K562 (cell line): ENCODE results near the gene MUC22.

Experiments used
- BMI1 ChIP-seq: fragments of 150-350 bp; IDR thresholded peaks from 2 replicates; pipeline ENCODE4 v1.6.1; 2014; ENCODE audit warnings: low read length
- ESRRA ChIP-seq: fragments of 450-650 bp; IDR thresholded peaks from 2 replicates; pipeline ENCODE4 v1.6.1; 2014; ENCODE audit warnings: low read depth, mild to moderate bottlenecking, moderate library complexity, borderline replicate concordance
- FOXP1 ChIP-seq: sonication (generic); formaldehyde crosslinking; IDR thresholded peaks from 2 replicates; pipeline ENCODE4 v1.8.0; 2022; ENCODE audit warnings: mild to moderate bottlenecking, missing genetic modification reagents
- HMG20B ChIP-seq: fragments of 250-450 bp; sonication (Bioruptor Pico); IDR thresholded peaks from 2 replicates; pipeline ENCODE4 v1.5.0; 2021; ENCODE audit warnings: mild to moderate bottlenecking
- KLF1 ChIP-seq: fragments of 450-650 bp; IDR thresholded peaks from 2 replicates; pipeline ENCODE4 v1.6.1; 2016; ENCODE audit warnings: missing genetic modification characterization, missing compliant biosample characterization
- MXI1 ChIP-seq: IDR thresholded peaks from 2 replicates; pipeline ENCODE4 v1.6.1; 2011; ENCODE audit warnings: low read depth, mild to moderate bottlenecking, improper control_type of control experiment, low read length
- POLR2A ChIP-seq: fragments of 450-650 bp; conservative IDR thresholded peaks from 2 replicates; pipeline ENCODE4 v1.6.1; 2016
- POLR2AphosphoS2 ChIP-seq: IDR thresholded peaks from 2 replicates; pipeline ENCODE4 v1.6.1; 2012; ENCODE audit warnings: low read length, improper control_type of control experiment
- ZNF175 ChIP-seq: fragments of 200-800 bp; sonication (Bioruptor generic); IDR thresholded peaks from 2 replicates; pipeline ENCODE4 v1.6.1; 2016; ENCODE audit warnings: low read depth, mild to moderate bottlenecking, missing genetic modification characterization, missing compliant biosample characterization
- TF ChIP-seq, protein P1 (sequence below): sonication (generic); formaldehyde crosslinking; IDR thresholded peaks from 2 replicates; pipeline ENCODE4 v1.8.0; 2023; ENCODE audit warnings: mild to moderate bottlenecking, missing genetic modification reagents
- TF ChIP-seq, protein P2 (sequence below): sonication (generic); formaldehyde crosslinking; IDR thresholded peaks from 2 replicates; pipeline ENCODE4 v1.8.1; 2022; ENCODE audit warnings: missing genetic modification reagents
- TF ChIP-seq, protein P3 (sequence below): sonication (generic); formaldehyde crosslinking; IDR thresholded peaks from 2 replicates; pipeline ENCODE4 v1.4.0; 2020; ENCODE audit warnings: mild to moderate bottlenecking, missing genetic modification reagents
- TF ChIP-seq, protein P4 (sequence below): sonication (generic); formaldehyde crosslinking; IDR thresholded peaks from 2 replicates; pipeline ENCODE4 v1.8.1; 2023; ENCODE audit warnings: mild to moderate bottlenecking, missing genetic modification reagents

DNA sequence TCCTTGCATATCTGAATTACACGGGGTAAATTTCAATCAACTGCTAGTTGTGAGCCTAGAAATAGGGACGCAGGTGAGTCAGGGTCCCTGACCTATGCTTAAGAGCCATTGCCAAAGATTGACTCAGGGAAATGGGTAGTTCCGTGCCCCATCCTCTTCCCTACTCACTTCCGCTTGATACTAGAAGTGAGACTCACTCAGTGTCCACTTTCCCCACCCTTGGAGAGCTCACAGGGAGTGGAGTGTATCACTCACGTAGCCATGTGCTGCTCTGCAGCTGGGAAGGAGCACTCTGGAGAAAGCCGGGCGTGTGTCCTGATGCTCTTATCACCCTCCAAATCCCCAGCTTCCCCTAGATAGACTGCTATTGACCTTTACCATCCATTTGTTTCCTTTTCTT, 543 bp upstream of the MUC22 start:
- TF ChIP-seq, protein P1, sequence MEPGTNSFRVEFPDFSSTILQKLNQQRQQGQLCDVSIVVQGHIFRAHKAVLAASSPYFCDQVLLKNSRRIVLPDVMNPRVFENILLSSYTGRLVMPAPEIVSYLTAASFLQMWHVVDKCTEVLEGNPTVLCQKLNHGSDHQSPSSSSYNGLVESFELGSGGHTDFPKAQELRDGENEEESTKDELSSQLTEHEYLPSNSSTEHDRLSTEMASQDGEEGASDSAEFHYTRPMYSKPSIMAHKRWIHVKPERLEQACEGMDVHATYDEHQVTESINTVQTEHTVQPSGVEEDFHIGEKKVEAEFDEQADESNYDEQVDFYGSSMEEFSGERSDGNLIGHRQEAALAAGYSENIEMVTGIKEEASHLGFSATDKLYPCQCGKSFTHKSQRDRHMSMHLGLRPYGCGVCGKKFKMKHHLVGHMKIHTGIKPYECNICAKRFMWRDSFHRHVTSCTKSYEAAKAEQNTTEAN (CRISPR knock-in tag), result no peak
- TF ChIP-seq, protein P2, sequence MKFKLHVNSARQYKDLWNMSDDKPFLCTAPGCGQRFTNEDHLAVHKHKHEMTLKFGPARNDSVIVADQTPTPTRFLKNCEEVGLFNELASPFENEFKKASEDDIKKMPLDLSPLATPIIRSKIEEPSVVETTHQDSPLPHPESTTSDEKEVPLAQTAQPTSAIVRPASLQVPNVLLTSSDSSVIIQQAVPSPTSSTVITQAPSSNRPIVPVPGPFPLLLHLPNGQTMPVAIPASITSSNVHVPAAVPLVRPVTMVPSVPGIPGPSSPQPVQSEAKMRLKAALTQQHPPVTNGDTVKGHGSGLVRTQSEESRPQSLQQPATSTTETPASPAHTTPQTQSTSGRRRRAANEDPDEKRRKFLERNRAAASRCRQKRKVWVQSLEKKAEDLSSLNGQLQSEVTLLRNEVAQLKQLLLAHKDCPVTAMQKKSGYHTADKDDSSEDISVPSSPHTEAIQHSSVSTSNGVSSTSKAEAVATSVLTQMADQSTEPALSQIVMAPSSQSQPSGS (CRISPR knock-in tag), result no peak
- TF ChIP-seq ESRRA, result no peak
- TF ChIP-seq KLF1 (tag), result no peak
- no peak for TF ChIP-seq FOXP1
- no peak for TF ChIP-seq HMG20B (CRISPR knock-in tag)
- no peak for TF ChIP-seq MXI1
- no peak for TF ChIP-seq BMI1
- TF ChIP-seq, protein P3, sequence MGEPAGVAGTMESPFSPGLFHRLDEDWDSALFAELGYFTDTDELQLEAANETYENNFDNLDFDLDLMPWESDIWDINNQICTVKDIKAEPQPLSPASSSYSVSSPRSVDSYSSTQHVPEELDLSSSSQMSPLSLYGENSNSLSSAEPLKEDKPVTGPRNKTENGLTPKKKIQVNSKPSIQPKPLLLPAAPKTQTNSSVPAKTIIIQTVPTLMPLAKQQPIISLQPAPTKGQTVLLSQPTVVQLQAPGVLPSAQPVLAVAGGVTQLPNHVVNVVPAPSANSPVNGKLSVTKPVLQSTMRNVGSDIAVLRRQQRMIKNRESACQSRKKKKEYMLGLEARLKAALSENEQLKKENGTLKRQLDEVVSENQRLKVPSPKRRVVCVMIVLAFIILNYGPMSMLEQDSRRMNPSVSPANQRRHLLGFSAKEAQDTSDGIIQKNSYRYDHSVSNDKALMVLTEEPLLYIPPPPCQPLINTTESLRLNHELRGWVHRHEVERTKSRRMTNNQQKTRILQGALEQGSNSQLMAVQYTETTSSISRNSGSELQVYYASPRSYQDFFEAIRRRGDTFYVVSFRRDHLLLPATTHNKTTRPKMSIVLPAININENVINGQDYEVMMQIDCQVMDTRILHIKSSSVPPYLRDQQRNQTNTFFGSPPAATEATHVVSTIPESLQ (CRISPR knock-in tag), result no peak
- TF ChIP-seq, protein P4, sequence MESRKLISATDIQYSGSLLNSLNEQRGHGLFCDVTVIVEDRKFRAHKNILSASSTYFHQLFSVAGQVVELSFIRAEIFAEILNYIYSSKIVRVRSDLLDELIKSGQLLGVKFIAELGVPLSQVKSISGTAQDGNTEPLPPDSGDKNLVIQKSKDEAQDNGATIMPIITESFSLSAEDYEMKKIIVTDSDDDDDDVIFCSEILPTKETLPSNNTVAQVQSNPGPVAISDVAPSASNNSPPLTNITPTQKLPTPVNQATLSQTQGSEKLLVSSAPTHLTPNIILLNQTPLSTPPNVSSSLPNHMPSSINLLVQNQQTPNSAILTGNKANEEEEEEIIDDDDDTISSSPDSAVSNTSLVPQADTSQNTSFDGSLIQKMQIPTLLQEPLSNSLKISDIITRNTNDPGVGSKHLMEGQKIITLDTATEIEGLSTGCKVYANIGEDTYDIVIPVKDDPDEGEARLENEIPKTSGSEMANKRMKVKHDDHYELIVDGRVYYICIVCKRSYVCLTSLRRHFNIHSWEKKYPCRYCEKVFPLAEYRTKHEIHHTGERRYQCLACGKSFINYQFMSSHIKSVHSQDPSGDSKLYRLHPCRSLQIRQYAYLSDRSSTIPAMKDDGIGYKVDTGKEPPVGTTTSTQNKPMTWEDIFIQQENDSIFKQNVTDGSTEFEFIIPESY (CRISPR knock-in tag), result no peak
- no peak for TF ChIP-seq POLR2AphosphoS2
- TF ChIP-seq ZNF175 (CRISPR knock-in tag), result no peak
- TF ChIP-seq POLR2A, result no peak
